Thyroid gland (tissue), 4 donors: ENCODE data around the gene BHLHA15.

Experiments used
- POLR2A ChIP-seq, 2 donors: fragments of 450-650 bp; IDR thresholded peaks; one replicate each; pipeline ENCODE4 v1.6.1; 2017; ENCODE audit warnings: antibody characterized with exemption in 2 of 2, mild to moderate bottlenecking in 2 of 2, moderate library complexity in 1 of 2
- TF ChIP-seq, protein P1 (sequence below), 6 experiments: fragments of 200-600 bp in 3 of 6; fragments of 450-650 bp in 3 of 6; sonication (generic) in 3 of 6; IDR thresholded peaks; one replicate each; pipeline ENCODE4 v1.5.1; 2016 to 2019; ENCODE audit warnings: antibody characterized with exemption in 6 of 6, mild to moderate bottlenecking in 2 of 6, inconsistent platforms in 1 of 6, moderate library complexity in 1 of 6

DNA sequence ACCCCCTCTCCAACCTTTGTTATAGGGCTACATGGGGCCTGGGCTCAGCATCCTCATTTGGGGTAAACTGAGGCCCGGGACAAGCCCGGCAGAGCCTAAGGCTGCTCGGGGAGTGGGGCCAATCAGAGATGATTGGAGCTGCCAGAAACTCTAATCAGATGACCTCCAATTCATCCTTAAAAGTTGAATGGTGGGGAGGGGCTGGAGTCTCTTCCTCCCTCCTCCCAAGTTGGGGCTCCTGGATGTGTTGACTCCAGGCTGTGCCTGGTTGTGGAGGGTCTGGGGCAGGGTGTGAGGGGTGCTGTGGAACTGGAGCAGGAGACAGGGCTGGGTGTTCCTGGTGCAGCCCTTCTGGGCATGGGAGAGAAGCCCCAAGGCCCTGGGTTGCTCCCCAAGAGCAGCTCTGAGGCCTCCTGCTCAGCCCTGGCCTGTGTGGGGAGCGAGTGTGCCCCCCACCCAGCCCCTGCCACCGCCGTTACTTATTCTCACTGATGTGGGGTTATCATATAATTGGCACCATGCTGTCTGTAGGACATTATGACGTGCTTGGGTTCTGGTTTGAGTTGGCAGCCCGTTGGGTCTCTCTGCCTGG is 2.2 kb downstream of the BHLHA15 start:
- TF ChIP-seq, protein P1, sequence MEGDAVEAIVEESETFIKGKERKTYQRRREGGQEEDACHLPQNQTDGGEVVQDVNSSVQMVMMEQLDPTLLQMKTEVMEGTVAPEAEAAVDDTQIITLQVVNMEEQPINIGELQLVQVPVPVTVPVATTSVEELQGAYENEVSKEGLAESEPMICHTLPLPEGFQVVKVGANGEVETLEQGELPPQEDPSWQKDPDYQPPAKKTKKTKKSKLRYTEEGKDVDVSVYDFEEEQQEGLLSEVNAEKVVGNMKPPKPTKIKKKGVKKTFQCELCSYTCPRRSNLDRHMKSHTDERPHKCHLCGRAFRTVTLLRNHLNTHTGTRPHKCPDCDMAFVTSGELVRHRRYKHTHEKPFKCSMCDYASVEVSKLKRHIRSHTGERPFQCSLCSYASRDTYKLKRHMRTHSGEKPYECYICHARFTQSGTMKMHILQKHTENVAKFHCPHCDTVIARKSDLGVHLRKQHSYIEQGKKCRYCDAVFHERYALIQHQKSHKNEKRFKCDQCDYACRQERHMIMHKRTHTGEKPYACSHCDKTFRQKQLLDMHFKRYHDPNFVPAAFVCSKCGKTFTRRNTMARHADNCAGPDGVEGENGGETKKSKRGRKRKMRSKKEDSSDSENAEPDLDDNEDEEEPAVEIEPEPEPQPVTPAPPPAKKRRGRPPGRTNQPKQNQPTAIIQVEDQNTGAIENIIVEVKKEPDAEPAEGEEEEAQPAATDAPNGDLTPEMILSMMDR (IDR thresholded peaks at IDR 0.05), result no peak
- no peak for TF ChIP-seq POLR2A (IDR thresholded peaks at IDR 0.05)
